Measurements from ENCODE around the gene TMEM247.

Gene TMEM247

GRCh38 chr2:46489423-46490174 lies 10.2 kb downstream of the TMEM247 start:
- DNase-seq (ENCODE audit: low read depth) = no peak

GRCh38 chr2:46490521-46491141 lies 11.3 kb downstream of the TMEM247 start:
- DNase-seq (ENCODE audit: low read depth) = no peak

DNA sequence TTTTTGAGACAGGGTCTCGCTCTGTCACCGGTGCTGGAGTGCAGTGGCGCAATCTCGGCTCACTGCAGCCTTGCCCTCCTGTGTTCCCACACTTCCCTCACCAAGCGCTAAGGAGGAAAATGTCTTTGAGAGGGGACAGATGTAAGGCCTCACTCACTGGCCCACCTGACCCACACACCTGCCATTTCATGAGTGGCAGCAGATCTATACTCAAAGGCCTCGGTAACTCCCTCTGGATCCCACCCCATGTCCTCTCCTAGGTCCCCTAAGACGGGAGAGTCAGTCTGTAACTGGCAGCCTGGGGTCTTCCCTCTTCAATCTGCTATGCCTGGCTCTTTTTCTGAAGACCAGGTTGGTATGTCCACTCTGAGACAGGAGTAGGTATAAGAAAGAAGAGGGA lies 12.9 kb downstream of the TMEM247 start:
- DNase-seq (ENCODE audit: low read depth) = no peak

DNA sequence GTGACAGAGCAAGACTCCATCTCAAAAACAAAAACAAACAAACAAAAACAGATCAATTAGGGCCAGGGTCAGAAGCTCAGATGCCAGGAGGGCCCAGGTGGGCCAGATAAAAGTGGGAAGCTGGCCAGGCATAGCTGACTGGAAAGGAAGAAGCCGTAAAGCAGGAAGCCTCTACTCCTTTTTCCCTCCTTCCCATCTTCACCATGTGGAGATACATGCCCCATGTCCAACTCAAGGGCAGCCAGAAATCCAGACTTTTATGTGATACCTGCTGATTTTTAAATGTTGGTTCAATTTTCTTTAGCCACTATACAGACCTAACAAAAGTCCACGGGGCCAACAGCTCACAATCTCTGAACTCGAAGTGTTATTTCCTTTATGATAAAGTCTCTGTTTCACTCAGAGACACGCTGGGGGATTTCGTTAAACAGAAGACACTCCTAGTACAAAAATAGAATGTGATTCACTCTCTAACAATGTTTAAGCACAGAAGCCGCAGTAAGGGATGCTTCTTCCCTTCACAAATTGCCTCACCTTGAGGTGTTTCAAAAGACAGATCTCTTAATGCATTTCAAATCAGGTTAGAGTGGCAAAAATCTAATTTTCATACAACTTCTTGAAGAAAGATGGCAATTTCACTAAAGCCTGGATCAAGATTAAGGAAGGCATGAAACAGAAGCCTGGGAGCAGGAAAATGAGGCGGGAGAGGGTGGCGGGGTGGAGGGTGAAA lies 14.0 kb downstream of the TMEM247 start:
- DNase-seq (ENCODE audit: low read depth) = peak; percentile 21

DNA sequence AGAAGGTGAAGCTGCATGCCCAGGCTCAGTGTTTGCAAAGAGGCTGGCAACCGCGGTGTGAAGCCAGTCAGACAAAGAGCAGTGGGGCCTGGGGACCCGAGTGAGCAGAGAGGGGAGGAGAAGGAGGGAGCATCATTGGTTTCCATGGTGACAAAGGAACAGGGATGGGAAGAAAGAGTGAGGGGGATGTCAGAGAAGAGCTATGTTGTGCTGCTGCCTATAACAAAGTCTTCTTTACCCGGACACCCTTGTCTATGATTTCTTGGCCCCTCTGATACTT lies 14.5 kb downstream of the TMEM247 start:
- DNase-seq (ENCODE audit: low read depth) = no peak

- no peak for DNase-seq (ENCODE audit: low read depth)
Measured at GRCh38 chr2:46494596-46494995, 15.2 kb downstream of the TMEM247 start.

GRCh38 chr2:46495231-46496030 lies 16.1 kb downstream of the TMEM247 start:
- DNase-seq (ENCODE audit: low read depth) = no peak

GRCh38 chr2:46497766-46498165 lies 18.4 kb downstream of the TMEM247 start:
- DNase-seq (ENCODE audit: low read depth) = no peak

DNA sequence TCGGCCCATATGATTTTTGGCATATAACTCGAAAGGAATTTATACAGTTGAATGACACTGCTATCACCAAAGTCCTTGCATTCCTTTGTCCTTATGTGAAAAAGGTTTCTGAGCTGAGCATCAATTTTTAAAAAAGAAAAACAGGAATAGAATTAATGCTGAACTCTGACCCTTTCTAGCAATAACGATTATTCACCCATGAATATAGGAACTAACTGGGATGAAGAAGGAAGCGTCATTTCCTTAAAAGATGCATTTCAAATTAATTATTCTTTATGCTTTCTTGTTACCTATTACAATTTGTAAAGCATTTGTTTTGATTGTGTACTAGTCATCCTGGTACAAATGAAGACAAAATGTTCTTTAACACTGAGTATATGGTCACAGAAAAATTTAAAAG lies 19.3 kb downstream of the TMEM247 start:
- no peak for DNase-seq (ENCODE audit: low read depth)

GRCh38 chr2:46499392-46499785 lies 20.0 kb downstream of the TMEM247 start:
- DNase-seq (ENCODE audit: low read depth) = no peak

DNA sequence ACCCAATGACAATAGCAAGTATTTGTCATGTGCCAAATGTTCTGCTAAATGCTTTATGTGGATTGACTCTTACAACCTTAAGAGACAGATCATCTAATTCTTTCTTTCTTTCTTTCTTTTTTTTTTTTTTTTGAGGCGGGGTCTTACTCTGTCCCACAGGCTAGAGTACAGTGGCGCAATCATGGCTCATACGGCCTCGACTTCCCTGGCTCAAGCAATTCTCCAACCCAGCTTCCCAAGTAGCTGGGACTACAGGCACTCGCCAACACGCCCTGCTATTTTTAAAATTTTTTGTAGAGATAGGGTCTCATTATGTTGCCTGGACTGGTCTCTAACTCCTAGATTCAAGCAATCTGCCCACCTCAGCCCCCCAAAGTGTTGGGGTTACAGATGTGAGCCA lies 21.4 kb downstream of the TMEM247 start:
- no peak for DNase-seq (ENCODE audit: low read depth)

DNA sequence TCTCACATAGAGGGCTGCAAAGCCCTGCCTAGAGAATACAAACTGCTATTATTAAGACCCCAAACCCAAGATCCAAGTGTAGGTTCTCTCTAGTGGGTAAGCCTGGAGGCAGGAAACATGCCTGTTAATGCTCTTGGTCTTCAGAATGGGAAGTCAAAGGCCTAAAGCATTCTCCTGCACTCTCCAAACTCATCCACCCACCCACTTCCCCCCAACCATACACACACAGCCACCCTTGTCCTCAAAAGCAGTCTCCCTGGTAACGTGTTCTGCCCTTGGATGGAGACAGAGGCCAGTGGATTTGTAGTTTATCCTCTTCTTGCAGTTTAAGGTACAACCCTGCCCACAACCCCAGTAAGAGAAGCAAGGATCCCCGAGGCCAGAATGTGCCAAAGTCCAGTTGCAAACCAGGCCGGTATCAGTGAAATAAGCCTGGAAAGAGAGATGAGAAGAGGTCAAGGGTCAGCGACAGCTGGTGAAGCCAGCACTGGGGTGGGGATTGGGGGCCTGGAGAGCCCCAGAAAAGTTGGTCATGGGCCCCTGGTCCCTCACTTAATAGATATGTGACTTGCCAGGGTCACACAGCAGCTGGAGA lies 23.0 kb downstream of the TMEM247 start:
- no peak for DNase-seq (ENCODE audit: low read depth)

- DNase-seq (ENCODE audit: low read depth) = no peak
Measured at GRCh38 chr2:46503686-46504085, 24.3 kb downstream of the TMEM247 start.

DNA sequence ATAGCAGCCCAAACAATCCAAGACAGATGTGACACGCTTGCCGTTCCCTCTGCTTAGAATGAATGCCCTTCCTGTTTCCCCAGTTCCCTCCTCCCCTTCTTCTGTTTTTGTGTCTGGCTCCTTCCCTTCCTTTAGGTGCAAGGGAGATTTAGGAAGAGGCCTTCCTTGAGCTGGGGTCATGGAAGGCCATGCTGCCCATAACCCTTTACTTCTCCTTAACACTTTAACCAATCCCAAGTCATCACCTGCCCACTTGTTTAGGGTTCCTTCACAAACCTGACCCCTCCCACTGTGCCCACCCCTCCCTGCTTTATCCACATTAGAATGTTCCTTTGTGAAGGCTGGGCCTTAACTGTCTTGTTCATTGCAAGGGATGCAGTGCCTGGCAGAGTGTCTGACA lies 24.9 kb downstream of the TMEM247 start:
- DNase-seq (ENCODE audit: low read depth) = no peak

DNA sequence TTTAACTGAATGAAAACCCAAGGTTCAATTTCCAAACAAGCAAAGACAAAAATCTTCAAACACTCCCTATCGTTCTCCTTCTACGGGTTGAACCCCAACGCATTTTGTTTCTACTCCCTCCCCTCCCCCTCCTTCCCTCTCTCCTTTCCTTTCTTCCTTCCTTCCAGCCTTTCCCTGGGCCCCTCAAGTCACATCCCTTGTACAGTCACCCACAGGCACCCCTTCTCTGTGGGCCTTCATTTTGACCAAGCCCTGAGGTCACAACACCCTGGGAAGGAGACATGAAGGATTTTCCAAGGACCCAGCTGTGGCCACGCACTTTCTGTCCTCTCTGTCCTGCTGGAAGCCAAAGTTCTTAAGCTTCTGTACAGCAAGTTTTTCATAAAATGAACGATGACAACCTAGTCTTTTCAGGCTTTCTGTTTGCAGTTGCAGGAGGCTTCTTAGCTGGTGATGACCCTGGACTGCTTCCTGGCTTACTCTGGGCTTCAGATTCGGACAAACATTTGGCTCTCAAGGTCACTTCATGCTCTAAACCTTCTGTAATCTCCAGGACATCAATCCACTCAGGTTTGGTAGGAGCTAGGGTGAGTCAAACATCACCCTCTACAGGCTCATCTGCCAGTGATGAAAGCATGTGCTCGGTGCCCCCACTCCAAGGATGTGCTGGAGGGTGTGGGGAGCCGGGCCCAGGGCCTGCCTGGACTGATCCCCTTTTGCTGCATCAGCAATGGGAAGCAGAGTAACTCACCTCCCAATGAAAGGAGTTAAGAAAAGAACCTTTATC lies 25.5 kb downstream of the TMEM247 start:
- no peak for DNase-seq (ENCODE audit: low read depth)

- no peak for DNase-seq (ENCODE audit: low read depth)
Measured at GRCh38 chr2:46505472-46505783, 26.1 kb downstream of the TMEM247 start.

- no peak for DNase-seq (ENCODE audit: low read depth)
Measured at GRCh38 chr2:46506131-46506706, 26.9 kb downstream of the TMEM247 start.

- no peak for DNase-seq (ENCODE audit: low read depth)
Measured at GRCh38 chr2:46508312-46508711, 28.9 kb downstream of the TMEM247 start.

GRCh38 chr2:46508759-46509158 lies 29.4 kb downstream of the TMEM247 start:
- no peak for DNase-seq (ENCODE audit: low read depth)

DNA sequence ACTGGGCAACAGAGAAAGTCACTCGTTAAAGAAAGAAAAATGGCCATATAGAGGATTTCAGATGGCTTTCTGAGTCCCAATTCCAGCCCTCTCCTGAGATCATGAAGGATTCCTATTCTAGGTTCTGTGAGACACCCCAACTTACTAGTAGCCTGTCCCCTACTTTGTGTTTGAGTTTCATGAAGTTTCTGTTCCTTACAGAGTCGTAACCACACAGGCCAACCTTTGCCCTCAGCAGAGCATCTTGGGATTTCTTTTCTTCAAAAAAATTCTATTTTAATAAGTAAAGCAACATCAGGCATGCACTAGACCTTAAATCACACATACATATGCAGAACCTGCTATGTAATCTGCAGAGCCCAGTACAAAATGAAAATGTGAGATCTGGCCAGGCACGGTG lies 30.4 kb downstream of the TMEM247 start:
- no peak for DNase-seq (ENCODE audit: low read depth)

DNA sequence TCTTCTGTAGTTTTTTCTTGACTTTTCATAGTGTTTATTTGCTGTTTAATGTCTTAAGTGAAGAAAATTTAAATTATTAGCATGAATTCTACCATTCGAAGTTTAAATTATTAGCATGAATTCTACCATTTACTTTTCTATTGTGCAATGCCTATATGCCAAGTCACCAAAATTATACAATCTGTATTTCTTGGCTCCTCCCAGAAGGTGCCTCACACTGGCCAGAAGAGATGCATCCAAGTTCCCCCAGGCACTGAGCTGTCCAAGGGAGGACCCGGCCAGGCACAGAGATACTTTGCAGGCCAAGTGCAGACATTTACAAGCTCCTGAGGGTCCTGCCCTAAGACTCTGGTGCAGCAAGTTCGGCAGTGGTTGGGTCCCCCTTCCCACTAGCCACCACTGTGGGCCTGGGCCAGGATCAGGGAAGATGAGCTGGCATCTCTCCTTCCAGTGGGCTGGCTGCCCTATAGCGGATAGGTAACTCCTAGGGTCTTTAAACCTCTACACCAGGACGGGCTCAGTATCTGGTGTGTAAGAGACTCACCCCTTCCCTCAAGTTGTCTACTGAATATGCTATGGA lies 31.3 kb downstream of the TMEM247 start:
- DNase-seq (ENCODE audit: low read depth) = no peak

Measured in fibroblast of gingiva (primary cell).